Measurements from ENCODE around the gene KIF11. TPM values are rescaled to one million over a fixed set of nuclear protein-coding genes. Genes with fewer than 3 reads are reported as not detected.

KIF11 gene
- total RNA-seq, 1 experiment from 2014 or later: 47.8 TPM

- Histone ChIP-seq H3K4me1 (ENCODE audit: control insufficient read depth, insufficient read depth, low read length) (peaks cover 8% of the 10 kb centered on the region; the same call in 1 of the 2 replicates), H3K27me3 (ENCODE audit: control insufficient read depth, insufficient read depth, low read length) (no peaks in the 10 kb centered on the region), H3K27ac (ENCODE audit: low read length) (peak overlapping the region; percentile 70; the same call in 1 of the 2 replicates), H3K36me3 (ENCODE audit: control insufficient read depth, insufficient read depth, low read length) (peaks cover 4% of the 10 kb centered on the region; the same call in 1 of the 2 replicates), H3K9me3 (ENCODE audit: control insufficient read depth, insufficient read depth, low read depth, low read length) (no peaks in the 10 kb centered on the region), H3K4me3 (ENCODE audit: low read depth in 2 of 2, low read length in 2 of 2) (peak overlapping the region; percentile 63 to 66)
- ChIA-PET POLR2A (no interaction called here), CTCF (interaction anchor here (0.6 kb wide), 1 partner anchor 27 kb away, joined by 12 read pairs; no protein-coding TSS in a partner anchor)
- no peak for DNase-seq (ENCODE audit: low read depth, low spot score)
- no TSS peak for BruUV-seq (replicated peaks)
- intact Hi-C loops (cut with micrococcal nuclease; ENCODE audit: unreplicated experiment): no loop called here
- ATAC-seq: peak; percentile 75
- TF ChIP-seq CTCF (IDR thresholded peaks at IDR 0.05) (peak; percentile 76), REST (IDR thresholded peaks at IDR 0.05; ENCODE audit: insufficient read depth in 1 of 2, low read depth in 2 of 2, low read length in 1 of 2) (no peak), SIN3A (IDR thresholded peaks at IDR 0.05; ENCODE audit: borderline replicate concordance, insufficient read depth, low read depth, low read length) (peak; percentile 84), TCF7L2 (IDR thresholded peaks at IDR 0.05; ENCODE audit: low read depth, low read length) (no peak), POLR2AphosphoS5 (IDR thresholded peaks at IDR 0.05; ENCODE audit: low read depth, low read length) (peak; percentile 6; the same call in 1 of the 2 replicates)
- in situ Hi-C loops (cut with HindIII; ENCODE audit: low pct_unique_long_range_greater_than_20kb, low sequenced_read_pairs): no loop called here
Observed at GRCh38 chr10:92688927-92689662, 96.2 kb downstream of the KIF11 start.

DNA sequence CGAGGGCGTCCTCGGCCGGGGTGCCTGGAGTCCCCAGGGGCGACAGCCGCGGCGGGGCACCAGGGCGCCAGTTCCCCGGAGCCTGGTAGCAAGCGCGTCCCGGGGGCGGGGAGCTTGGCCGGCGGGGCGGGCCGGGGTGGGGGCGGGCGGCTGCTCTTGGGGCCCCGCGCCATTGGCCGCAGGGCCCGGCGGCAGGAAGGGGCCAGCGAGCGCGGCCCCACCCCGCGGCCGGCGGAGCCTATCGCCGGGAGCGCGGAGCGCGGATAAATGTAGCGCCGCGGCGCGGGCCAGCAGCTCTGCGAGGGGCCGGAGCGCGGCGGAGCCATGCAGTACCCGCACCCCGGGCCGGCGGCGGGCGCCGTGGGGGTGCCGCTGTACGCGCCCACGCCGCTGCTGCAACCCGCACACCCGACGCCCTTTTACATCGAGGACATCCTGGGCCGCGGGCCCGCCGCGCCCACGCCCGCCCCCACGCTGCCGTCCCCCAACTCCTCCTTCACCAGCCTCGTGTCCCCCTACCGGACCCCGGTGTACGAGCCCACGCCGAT is 96.8 kb downstream of the KIF11 start, which contains the start of gene HHEX:
HHEX (plus strand) TSS at position 293 of the 548 bp plus-strand sequence; CDS start at position 325, 32 bp downstream.
- DNase-seq (ENCODE audit: low read depth, low spot score): no peak
- H3K27me3 ChIP-seq (ENCODE audit: control insufficient read depth, insufficient read depth, low read length): no peaks in the 10 kb centered on the region
- no peaks in the 10 kb centered on the region for H3K9me3 ChIP-seq (ENCODE audit: control insufficient read depth, insufficient read depth, low read depth, low read length)
- no TSS peak for BruUV-seq (replicated peaks)
- peak within 1 kb of the TSS; percentile 81 for H3K27ac ChIP-seq (ENCODE audit: low read length)
- peaks cover 4% of the 10 kb centered on the region; the same call in 1 of the 2 replicates for H3K36me3 ChIP-seq (ENCODE audit: control insufficient read depth, insufficient read depth, low read length)
- POLR2A ChIA-PET: interaction anchor here (0.9 kb wide), 1 partner anchor 177 kb away, joined by 3 read pairs; no protein-coding TSS in a partner anchor
- in situ Hi-C loops (cut with HindIII; ENCODE audit: low pct_unique_long_range_greater_than_20kb, low sequenced_read_pairs) (no loop called here), intact Hi-C loops (cut with micrococcal nuclease; ENCODE audit: unreplicated experiment) (no loop called here)
- CTCF ChIA-PET: interaction anchor here (0.6 kb wide), 1 partner anchor 27 kb away, joined by 12 read pairs; no protein-coding TSS in a partner anchor
- TF ChIP-seq CTCF (IDR thresholded peaks at IDR 0.05) (no peak), REST (IDR thresholded peaks at IDR 0.05; ENCODE audit: insufficient read depth in 1 of 2, low read depth in 2 of 2, low read length in 1 of 2) (no peak), POLR2AphosphoS5 (IDR thresholded peaks at IDR 0.05; ENCODE audit: low read depth, low read length) (peak; percentile 54; the same call in 1 of the 2 replicates), SIN3A (IDR thresholded peaks at IDR 0.05; ENCODE audit: borderline replicate concordance, insufficient read depth, low read depth, low read length) (0 out of 2 replicates have a peak, but pooled peaks have one; percentile 52), TCF7L2 (IDR thresholded peaks at IDR 0.05; ENCODE audit: low read depth, low read length) (no peak)
- H3K4me1 ChIP-seq (ENCODE audit: control insufficient read depth, insufficient read depth, low read length): peaks cover 8% of the 10 kb centered on the region; the same call in 1 of the 2 replicates
- ATAC-seq: peak; percentile 93
- H3K4me3 ChIP-seq (ENCODE audit: low read depth in 2 of 2, low read length in 2 of 2): peak within 1 kb of the TSS; percentile 66 to 71
